ENCODE results near the gene B3GNT5. TPM values are rescaled to one million over a fixed set of nuclear protein-coding genes. Genes with fewer than 3 reads are reported as not detected.

B3GNT5 gene
- total and polyA plus RNA-seq, 9 of the 15 experiments (the other 6 are each of a cell fraction or from before 2014, with no cell fraction given), result 8.8 to 23.8 (median 14.4) TPM

GRCh38 chr3:183214277-183214612, 38.8 kb upstream of the B3GNT5 start:
- no TSS peak for BruUV-seq (replicated peaks)
- in situ Hi-C loops (cut with MboI), result no loop called here

More at GRCh38 chr3:183214277-183214612, 38.8 kb upstream of the B3GNT5 start:
- H3K9me3 ChIP-seq (replicated peaks; ENCODE audit: control insufficient read depth, insufficient read depth, low read depth, low read length), result no peaks in the 10 kb centered on the region
- ATAC-seq (no peak), DNase-seq (ENCODE audit: extremely low read depth in 1 of 4, low spot score in 3 of 4) (no peak), FAIRE-seq (no peak)
- peaks cover 3 to 5% of the 10 kb centered on the region in 2 experiments; a peak in 3 of 5 replicates for H3K4me1 ChIP-seq (replicated peaks in 1 of 2; ENCODE audit: control insufficient read depth in 2 of 2, insufficient read depth in 2 of 2, low read length in 2 of 2)
- no peak overlapping the region for H3K27ac ChIP-seq (ENCODE audit: extremely low read depth, low read depth, low read length)
- intact Hi-C loops (cut with micrococcal nuclease), result no loop called here
- 41% methylated on average over 2 of the region's 2 CpGs for WGBS (ENCODE audit: insufficient coverage, low coverage, missing lambda C conversion rate)
- H3K79me2 ChIP-seq (ENCODE audit: control insufficient read depth, insufficient read depth, low read length), result no peaks in the 10 kb centered on the region
- no peak overlapping the region for H3K4me3 ChIP-seq
- no peaks in the 10 kb centered on the region for H3K36me3 ChIP-seq (ENCODE audit: control insufficient read depth, insufficient read depth, low read length)
- no peaks in the 10 kb centered on the region for H4K20me1 ChIP-seq (replicated peaks; ENCODE audit: control insufficient read depth, insufficient read depth, low read length)
- H3K9me1 ChIP-seq (ENCODE audit: control insufficient read depth, insufficient read depth, low read length), result no peaks in the 10 kb centered on the region
- no peak overlapping the region for H2AFZ ChIP-seq (ENCODE audit: low read depth, low read length)
- no peaks in the 10 kb centered on the region for H3K27me3 ChIP-seq (ENCODE audit: control insufficient read depth in 2 of 2, insufficient read depth in 2 of 2, low read length in 2 of 2)
- H3K4me2 ChIP-seq (ENCODE audit: insufficient read depth, low read length), result no peak overlapping the region
- TF ChIP-seq, protein P1, sequence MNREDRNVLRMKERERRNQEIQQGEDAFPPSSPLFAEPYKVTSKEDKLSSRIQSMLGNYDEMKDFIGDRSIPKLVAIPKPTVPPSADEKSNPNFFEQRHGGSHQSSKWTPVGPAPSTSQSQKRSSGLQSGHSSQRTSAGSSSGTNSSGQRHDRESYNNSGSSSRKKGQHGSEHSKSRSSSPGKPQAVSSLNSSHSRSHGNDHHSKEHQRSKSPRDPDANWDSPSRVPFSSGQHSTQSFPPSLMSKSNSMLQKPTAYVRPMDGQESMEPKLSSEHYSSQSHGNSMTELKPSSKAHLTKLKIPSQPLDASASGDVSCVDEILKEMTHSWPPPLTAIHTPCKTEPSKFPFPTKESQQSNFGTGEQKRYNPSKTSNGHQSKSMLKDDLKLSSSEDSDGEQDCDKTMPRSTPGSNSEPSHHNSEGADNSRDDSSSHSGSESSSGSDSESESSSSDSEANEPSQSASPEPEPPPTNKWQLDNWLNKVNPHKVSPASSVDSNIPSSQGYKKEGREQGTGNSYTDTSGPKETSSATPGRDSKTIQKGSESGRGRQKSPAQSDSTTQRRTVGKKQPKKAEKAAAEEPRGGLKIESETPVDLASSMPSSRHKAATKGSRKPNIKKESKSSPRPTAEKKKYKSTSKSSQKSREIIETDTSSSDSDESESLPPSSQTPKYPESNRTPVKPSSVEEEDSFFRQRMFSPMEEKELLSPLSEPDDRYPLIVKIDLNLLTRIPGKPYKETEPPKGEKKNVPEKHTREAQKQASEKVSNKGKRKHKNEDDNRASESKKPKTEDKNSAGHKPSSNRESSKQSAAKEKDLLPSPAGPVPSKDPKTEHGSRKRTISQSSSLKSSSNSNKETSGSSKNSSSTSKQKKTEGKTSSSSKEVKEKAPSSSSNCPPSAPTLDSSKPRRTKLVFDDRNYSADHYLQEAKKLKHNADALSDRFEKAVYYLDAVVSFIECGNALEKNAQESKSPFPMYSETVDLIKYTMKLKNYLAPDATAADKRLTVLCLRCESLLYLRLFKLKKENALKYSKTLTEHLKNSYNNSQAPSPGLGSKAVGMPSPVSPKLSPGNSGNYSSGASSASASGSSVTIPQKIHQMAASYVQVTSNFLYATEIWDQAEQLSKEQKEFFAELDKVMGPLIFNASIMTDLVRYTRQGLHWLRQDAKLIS (CRISPR knock-in tag; IDR thresholded peaks at IDR 0.05), result no peak
- TF ChIP-seq HNRNPH1 (optimal IDR thresholded peaks at IDR 0.05; ENCODE audit: low read depth, low read length) (no peak), KAT7 (CRISPR knock-in tag; IDR thresholded peaks at IDR 0.05; ENCODE audit: borderline replicate concordance) (no peak), BRD4 (IDR thresholded peaks at IDR 0.05) (no peak), HMBOX1 (IDR thresholded peaks at IDR 0.05) (no peak), SIN3B (IDR thresholded peaks at IDR 0.05; ENCODE audit: low read depth) (no peak), SMAD4 (CRISPR knock-in tag; conservative IDR thresholded peaks at IDR 0.05) (no peak)
- TF ChIP-seq, protein P2, sequence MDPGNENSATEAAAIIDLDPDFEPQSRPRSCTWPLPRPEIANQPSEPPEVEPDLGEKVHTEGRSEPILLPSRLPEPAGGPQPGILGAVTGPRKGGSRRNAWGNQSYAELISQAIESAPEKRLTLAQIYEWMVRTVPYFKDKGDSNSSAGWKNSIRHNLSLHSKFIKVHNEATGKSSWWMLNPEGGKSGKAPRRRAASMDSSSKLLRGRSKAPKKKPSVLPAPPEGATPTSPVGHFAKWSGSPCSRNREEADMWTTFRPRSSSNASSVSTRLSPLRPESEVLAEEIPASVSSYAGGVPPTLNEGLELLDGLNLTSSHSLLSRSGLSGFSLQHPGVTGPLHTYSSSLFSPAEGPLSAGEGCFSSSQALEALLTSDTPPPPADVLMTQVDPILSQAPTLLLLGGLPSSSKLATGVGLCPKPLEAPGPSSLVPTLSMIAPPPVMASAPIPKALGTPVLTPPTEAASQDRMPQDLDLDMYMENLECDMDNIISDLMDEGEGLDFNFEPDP (CRISPR knock-in tag; IDR thresholded peaks at IDR 0.05), result no peak
- TF ChIP-seq, protein P3, sequence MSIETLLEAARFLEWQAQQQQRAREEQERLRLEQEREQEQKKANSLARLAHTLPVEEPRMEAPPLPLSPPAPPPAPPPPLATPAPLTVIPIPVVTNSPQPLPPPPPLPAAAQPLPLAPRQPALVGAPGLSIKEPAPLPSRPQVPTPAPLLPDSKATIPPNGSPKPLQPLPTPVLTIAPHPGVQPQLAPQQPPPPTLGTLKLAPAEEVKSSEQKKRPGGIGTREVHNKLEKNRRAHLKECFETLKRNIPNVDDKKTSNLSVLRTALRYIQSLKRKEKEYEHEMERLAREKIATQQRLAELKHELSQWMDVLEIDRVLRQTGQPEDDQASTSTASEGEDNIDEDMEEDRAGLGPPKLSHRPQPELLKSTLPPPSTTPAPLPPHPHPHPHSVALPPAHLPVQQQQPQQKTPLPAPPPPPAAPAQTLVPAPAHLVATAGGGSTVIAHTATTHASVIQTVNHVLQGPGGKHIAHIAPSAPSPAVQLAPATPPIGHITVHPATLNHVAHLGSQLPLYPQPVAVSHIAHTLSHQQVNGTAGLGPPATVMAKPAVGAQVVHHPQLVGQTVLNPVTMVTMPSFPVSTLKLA (conservative IDR thresholded peaks at IDR 0.05), result no peak
- CTCF ChIA-PET (ENCODE audit: low intra/inter-chr PET ratio), result no interaction called here
- H3K9ac ChIP-seq (ENCODE audit: insufficient read depth in 1 of 2, low read depth in 2 of 2, low read length in 2 of 2), result no peak overlapping the region
- POLR2A ChIA-PET, result interaction anchor here (0.7 kb wide), 1 partner anchor 8 kb away, joined by 3 read pairs; no protein-coding TSS in a partner anchor
